ENCODE measurements around the gene PTGES3L.
"Not testable (repeated sequence)": the region's sequence is repeated elsewhere in the genome, so short reads cannot be mapped to it uniquely, and the experiment has no call there.

PTGES3L gene

DNA sequence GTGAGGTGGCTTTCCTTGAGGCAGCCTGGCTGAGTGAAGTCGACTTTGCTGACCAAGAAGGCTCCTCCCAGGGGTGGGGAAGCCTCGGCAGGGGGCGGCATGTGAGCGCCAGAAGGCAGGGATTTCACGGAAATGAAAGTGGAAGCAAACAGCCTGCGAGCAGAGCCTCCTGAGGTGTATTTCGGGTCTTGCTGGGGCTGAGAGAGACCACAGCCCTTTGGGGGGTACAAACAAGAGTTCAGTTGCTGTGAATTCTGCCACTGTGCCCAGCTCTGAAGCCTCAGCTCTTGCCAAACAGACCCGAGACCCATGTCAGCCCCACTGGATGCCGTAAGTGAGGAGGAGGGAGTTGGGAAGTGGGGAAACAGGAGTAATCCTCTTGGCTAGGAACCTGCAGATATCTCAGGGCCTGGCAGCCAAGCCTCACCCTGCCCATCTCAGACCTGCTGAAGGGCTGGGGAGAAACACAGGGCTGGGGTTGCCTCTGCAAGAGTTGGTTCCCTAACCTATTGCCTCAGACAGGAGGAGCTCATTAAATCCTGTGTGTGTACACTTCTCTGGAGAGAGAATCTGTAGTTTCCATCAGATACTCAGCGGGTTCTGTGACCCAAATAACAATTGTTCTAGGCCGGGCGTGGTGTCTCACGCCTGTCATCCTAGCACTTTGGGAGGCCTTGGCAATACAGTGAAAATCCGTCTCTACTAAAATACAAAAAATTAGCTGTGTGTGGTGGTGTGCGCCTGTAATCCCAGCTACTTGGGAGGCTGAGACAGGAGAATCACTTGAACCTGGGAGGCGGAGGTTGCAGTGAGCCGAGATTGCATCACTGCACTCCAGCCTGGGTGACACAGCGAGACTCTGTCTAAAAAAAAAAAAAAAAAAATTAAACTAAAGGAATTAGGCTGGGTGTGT, 27.0 kb upstream of the PTGES3L start, which contains the start of gene IFI35:
IFI35 (plus strand) TSS at position 146 of the 913 bp plus-strand sequence; CDS start at position 310, 164 bp downstream.
- in situ Hi-C loops (cut with HindIII; ENCODE audit: low pct_unique_long_range_greater_than_20kb, low sequenced_read_pairs), result no loop called here
- TF ChIP-seq JUND (IDR thresholded peaks at IDR 0.05; ENCODE audit: low read depth), result no peak
- peak; percentile 62 to 91 for DNase-seq (ENCODE audit: low read depth in 1 of 2, low spot score in 1 of 2)

DNA sequence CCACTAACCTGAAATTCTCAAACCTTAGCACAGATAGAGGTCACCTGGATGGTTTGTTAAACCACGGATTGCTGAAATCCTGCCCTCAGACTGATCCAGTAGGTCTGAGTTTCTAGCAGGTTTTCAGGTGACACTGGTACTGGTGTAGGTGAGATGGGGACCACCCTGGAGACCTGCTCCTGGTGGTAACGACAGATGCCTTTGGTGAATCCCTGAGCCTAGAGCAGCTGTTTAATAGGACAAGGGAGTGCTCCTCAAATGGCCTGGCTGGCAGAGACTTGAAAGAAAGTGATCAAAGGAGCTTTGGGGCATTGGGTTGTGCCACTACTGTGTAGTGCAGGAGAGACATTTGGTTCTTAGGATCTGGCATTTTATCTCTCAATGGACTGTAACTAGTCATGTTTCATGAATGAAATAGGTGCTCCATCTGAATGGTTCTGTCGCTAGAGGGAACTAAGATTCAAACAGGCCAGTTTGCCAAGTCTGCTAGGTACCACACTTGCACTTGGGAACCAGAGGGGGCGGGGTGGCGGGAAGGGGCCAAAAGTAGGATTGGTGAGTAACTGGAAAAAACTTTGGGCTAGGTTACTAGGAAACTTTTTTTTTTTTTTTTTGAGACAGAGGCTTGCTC, 23.8 kb upstream of the PTGES3L start:
- peak in 1 of 2 experiments; percentile 72 for DNase-seq (ENCODE audit: low read depth in 1 of 2, low spot score in 1 of 2)
- TF ChIP-seq JUND (IDR thresholded peaks at IDR 0.05; ENCODE audit: low read depth), result no peak
- in situ Hi-C loops (cut with HindIII; ENCODE audit: low pct_unique_long_range_greater_than_20kb, low sequenced_read_pairs), result no loop called here

DNA sequence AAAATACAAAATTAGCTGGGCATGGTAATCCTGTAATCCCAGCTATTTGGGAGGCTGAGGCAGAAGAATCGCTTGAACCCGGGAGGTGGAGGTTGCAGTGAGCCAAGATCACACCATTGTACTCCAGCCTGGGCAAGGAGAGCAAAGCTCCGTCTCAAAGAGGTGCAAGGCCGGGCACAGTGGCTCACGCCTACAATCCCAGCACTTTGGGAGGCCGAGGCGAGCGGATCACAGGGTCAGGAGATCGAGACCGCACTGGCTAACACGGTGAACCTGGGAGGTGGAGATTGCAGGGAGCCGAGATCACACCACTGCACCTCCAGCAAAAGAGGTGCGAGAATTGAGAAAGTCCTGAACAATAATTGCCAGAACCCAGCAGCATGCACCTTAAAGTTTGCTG, 21.0 kb upstream of the PTGES3L start:
- in situ Hi-C loops (cut with HindIII; ENCODE audit: low pct_unique_long_range_greater_than_20kb, low sequenced_read_pairs); DNase-seq (ENCODE audit: low read depth in 1 of 2, low spot score in 1 of 2): not testable (repeated sequence)

DNA sequence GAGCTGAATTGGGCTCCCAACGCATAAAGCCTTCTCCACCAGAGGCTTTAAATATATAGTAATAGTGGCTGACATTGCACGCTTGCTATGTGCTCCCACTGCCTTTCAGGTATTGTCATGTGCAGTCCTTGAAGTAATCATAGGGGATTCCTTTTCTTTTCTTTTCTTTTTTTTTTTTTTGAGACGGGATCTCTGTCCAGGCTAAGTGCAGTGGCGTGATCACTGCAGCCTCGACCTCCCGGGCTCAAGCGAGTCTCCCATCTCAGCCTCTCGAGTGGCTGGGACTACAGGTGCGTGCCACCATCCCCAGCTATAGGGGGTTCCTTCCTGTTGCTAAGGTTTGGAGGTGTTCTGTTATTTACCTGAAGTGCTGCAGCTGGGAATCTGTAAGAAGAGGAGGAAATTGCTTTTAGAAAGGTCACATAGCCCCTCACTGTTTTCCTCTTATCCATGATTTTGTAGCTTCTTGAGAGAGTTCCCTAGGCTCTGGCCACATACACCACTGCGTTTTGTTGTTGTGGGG, 19.2 kb upstream of the PTGES3L start:
- no peak for TF ChIP-seq JUND (IDR thresholded peaks at IDR 0.05; ENCODE audit: low read depth)
- in situ Hi-C loops (cut with HindIII; ENCODE audit: low pct_unique_long_range_greater_than_20kb, low sequenced_read_pairs), result no loop called here
- no peak for DNase-seq (ENCODE audit: low read depth in 1 of 2, low spot score in 1 of 2)

DNA sequence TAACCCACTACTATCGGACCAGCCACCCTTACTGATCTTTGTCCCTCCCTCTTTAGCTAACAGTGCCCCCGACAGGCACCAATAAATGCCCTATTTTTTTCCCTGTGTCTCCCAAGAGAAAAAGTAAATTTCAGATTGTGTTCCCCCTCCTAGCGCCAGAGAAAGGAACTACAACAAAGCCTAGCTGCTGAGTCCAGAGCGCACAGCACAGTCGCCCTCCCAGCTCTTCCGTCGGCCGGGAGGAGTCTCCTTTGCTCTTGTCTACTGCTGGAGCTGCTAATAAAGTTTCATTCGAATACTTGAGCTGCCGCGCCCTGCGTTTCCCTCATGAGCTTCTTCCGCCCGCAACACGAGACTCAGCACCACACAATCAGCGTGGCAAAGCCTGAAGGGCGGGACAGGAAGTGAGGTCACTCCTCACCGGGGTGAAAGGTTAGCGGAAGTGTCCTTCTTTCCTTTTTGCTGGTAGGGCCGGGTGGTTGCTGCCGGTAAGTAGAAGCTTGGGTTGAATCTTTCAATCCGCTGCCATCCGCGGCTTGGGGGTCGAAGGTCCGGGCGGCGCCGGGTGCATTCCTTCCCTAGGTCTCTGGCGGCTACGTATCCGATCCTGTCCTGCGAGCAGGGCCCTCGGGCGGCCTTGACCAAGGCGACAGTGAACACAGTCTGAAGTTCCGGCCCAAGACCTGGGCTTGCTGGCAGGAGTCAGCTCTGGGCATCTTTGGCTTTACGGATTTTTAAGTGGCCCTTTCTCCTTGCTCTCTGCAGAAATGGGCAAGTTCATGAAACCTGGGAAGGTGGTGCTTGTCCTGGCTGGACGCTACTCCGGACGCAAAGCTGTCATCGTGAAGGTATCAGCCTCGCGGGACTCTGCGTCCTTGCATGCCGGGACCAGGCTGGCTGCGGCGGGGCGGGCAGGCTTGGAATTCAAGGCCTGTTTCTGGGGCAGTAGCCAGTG, 18.4 kb upstream of the PTGES3L start, which contains the start of gene RPL27:
RPL27 (plus strand) TSS at position 436 of the 955 bp plus-strand sequence; CDS start at position 768, 332 bp downstream.
- no peak for TF ChIP-seq JUND (IDR thresholded peaks at IDR 0.05; ENCODE audit: low read depth)
- in situ Hi-C loops (cut with HindIII; ENCODE audit: low pct_unique_long_range_greater_than_20kb, low sequenced_read_pairs), result no loop called here
- DNase-seq (ENCODE audit: low read depth in 1 of 2, low spot score in 1 of 2), result peak; percentile 88 to 100

DNA sequence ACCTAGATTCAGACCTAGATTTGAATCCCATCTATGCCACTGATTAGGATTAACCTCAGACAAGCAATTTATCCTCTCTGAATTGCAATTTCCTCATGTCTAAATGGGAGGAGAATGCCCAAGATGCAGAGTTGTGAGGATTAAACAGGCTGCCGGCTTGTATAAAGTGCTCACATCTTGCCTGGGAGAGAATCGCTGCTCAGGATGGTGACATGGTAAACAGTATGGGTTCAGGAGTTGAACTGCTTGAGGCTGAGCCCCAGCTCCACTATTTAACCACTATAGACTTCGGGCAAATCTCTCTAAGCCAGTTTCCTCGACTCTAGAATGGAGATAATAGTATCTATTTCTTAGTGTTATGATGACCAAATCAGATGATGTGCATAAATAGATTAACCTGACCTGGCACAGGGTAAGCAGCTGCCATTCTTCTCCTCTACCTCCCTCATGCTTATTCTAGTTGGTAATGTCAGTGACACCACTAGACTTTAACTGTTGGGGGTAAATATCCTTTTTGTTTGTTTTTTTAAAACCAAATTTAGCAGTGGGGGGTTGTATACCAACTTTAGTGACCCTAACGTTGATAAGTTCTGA, 17.6 kb upstream of the PTGES3L start:
- in situ Hi-C loops (cut with HindIII; ENCODE audit: low pct_unique_long_range_greater_than_20kb, low sequenced_read_pairs), result no loop called here
- TF ChIP-seq JUND (IDR thresholded peaks at IDR 0.05; ENCODE audit: low read depth), result no peak
- DNase-seq (ENCODE audit: low read depth in 1 of 2, low spot score in 1 of 2), result no peak

DNA sequence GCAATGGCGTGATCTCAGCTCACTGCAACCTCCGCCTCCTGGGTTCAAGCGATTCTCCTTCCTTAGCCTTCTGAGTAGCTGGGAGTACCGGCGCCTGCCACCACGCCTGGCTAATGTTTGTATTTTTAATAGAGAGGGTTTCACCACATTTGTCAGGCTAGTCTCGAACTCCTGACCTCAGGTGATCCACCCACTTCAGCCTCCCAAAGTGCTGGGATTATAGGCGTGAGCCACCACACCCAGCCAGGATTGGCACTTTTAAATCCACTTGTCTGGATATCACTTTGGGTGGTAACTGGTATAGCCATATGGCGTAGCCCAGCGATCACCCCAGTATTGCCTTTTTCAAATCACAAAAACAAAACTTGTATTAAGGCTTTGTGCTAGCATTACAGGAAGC, 14.0 kb upstream of the PTGES3L start:
- DNase-seq (ENCODE audit: low read depth in 1 of 2, low spot score in 1 of 2); in situ Hi-C loops (cut with HindIII; ENCODE audit: low pct_unique_long_range_greater_than_20kb, low sequenced_read_pairs): not testable (repeated sequence)

DNA sequence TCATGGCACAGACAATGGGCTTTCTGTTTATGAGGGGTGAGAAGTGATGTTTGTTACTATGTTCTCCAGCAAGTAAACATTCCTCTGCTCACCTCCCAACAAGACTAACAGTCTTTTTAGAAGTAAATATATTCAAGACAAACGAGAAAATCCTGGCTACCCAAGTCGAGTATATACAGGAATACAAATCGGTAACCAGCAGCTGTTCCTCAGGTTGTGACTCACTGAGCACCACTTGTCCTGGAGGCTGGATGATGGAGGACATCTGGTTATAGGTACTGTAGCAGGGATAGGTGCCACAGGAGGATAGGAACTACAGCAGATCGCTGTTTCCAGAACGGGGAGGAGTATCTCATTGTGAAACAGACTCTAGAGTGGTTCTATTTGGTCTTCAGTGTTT, 13.0 kb upstream of the PTGES3L start:
- no peak for DNase-seq (ENCODE audit: low read depth in 1 of 2, low spot score in 1 of 2)
- in situ Hi-C loops (cut with HindIII; ENCODE audit: low pct_unique_long_range_greater_than_20kb, low sequenced_read_pairs), result no loop called here
- no peak for TF ChIP-seq JUND (IDR thresholded peaks at IDR 0.05; ENCODE audit: low read depth)

DNA sequence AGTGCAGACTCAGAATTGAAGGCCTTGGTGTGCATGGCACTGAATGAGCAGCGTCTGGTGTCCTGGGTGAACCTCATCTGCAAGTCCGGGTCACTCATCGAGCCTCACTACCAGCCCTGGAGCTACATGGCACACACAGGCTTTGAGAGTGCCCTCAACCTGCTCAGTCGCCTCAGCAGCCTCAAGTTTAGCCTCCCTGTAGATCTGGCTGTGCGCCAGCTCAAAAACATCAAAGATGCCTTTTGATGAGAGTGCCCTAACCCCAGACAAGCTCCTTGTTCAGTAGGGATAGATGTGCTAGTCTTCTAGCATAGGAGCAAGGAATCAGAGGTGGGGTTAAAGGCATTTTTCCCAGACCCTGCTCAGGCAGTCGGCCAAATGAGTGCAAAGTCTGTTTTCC, 11.6 kb upstream of the PTGES3L start:
- in situ Hi-C loops (cut with HindIII; ENCODE audit: low pct_unique_long_range_greater_than_20kb, low sequenced_read_pairs), result no loop called here
- DNase-seq (ENCODE audit: low read depth in 1 of 2, low spot score in 1 of 2), result no peak
- TF ChIP-seq JUND (IDR thresholded peaks at IDR 0.05; ENCODE audit: low read depth), result no peak

DNA sequence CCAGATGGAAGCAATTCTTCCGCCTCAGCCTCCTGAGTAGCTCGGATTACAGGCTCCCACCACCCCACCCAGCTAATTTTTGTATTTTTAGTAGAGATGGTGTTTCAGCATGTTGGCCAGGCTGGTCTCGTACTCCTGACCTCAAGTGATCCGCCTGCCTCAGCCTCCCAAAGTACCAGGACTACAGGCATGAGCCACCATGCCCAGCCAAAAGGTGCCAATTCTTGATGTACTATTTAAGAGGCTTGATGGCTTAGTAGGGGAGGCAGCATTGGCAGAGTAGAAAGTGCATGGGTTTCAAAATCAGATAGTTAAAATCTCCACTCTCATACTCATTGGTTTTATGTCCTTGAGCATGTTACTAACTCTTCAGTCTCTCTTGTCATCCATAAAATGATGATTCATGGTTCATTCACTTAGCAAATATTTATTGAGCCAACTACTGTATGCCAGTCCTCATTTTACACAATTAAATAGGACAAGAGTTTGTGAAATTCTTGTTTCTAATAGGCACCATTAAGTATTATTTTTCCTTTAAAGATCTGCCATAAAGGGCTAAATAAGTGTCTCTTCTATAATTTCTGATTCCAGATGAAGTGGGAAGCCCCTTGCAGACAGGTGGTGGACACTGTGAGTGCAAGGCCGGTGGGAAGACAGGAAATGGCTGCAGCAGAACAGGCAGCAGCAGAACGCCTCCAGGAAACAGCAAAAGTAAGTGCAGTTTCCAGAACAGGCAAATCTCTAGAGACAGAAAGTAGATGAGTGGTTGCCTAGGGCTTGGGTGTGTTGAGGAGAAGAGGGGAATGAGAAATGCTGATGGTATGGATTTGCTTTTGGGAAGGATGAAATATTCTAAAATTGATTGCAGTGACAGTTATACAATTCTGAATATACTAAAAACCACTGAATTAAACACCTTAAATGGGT, 10.1 kb upstream of the PTGES3L start:
- in situ Hi-C loops (cut with HindIII; ENCODE audit: low pct_unique_long_range_greater_than_20kb, low sequenced_read_pairs), result no loop called here
- TF ChIP-seq JUND (IDR thresholded peaks at IDR 0.05; ENCODE audit: low read depth), result no peak
- no peak for DNase-seq (ENCODE audit: low read depth in 1 of 2, low spot score in 1 of 2)

DNA sequence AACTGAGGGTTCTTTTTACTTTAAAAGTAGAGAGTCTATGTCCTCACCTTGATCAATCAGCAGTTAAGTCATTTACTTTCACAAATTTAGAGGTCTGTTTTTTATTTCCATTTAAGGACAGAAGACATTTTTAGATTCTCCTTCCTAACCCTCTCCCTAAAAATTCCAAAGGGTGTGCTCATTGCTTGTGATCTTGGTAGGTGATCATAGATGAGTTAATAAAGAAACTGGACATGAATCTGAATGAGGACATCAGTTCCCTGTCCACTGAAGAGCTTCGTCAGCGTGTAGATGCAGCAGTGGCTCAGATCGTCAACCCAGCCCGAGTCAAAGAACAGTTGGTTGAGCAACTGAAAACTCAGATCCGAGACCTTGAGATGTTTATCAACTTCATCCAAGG, 9.3 kb upstream of the PTGES3L start:
- DNase-seq (ENCODE audit: low read depth in 1 of 2, low spot score in 1 of 2), result no peak
- in situ Hi-C loops (cut with HindIII; ENCODE audit: low pct_unique_long_range_greater_than_20kb, low sequenced_read_pairs), result no loop called here
- TF ChIP-seq JUND (IDR thresholded peaks at IDR 0.05; ENCODE audit: low read depth), result no peak

All from T47D (cell line).